ENCODE results near the gene MICAL2. TPM values are rescaled to one million over a fixed set of nuclear protein-coding genes. Genes with fewer than 3 reads are reported as not detected.

Gene MICAL2
- total RNA-seq, 1 experiment from 2014 or later, result 37.4 TPM

GRCh38 chr11:12174128-12174476, 63.7 kb downstream of the MICAL2 start:
- ATAC-seq (no peak), DNase-seq (ENCODE audit: low read depth, low spot score) (no peak)
- Histone ChIP-seq H3K4me1 (ENCODE audit: control insufficient read depth in 1 of 2, insufficient read depth in 2 of 2, low read length in 2 of 2) (peaks cover 49 to 99% of the 10 kb centered on the region in 2 experiments), H3K9me2 (ENCODE audit: insufficient read depth) (no peaks in the 10 kb centered on the region), H4K20me1 (ENCODE audit: insufficient read depth) (no peaks in the 10 kb centered on the region), H3K9me3 (ENCODE audit: control insufficient read depth in 1 of 2, insufficient read depth in 1 of 2, low read depth in 1 of 2, low read length in 2 of 2) (no peaks in the 10 kb centered on the region), H3K27me3 (ENCODE audit: insufficient read depth, low read length) (no peaks in the 10 kb centered on the region), H3K4me3 (replicated peaks in 1 of 2; ENCODE audit: low read depth in 1 of 2, low read length in 2 of 2) (no peak overlapping the region), H3K27ac (ENCODE audit: low read depth, low read length) (no peak overlapping the region), H3K79me2 (ENCODE audit: insufficient read depth, low read length) (peaks cover 8% of the 10 kb centered on the region; the same call in 1 of the 2 replicates), H3K9ac (ENCODE audit: low read length) (peak overlapping the region; percentile 32; the same call in 1 of the 2 replicates), H2AFZ (ENCODE audit: low read depth, low read length, poor library complexity, severe bottlenecking) (no peak overlapping the region), H3K36me3 (ENCODE audit: control insufficient read depth in 1 of 2, insufficient read depth in 2 of 2, low read length in 2 of 2) (no peaks in the 10 kb centered on the region), H3K4me2 (ENCODE audit: low read length) (peak overlapping the region; percentile 74)
- ChIA-PET POLR2A (no interaction called here), CTCF (no interaction called here), RAD21 (ENCODE audit: low non-redundant PET in 1 of 2, low total read pairs in 2 of 2, uncharacterized antibody in 2 of 2, unreplicated experiment in 2 of 2) (no interaction called here)
- no TSS peak for BruUV-seq (replicated peaks)
- intact Hi-C loops (cut with micrococcal nuclease), result no loop called here
- TF ChIP-seq EZH2 (IDR thresholded peaks at IDR 0.05) (no peak), SRF (IDR thresholded peaks at IDR 0.05; ENCODE audit: low read depth) (no peak), POLR2A (IDR thresholded peaks at IDR 0.05; ENCODE audit: borderline replicate concordance, extremely low read depth, insufficient read depth, insufficient read length) (no peak), SIN3A (IDR thresholded peaks at IDR 0.05; ENCODE audit: low read depth) (no peak), CEBPB (IDR thresholded peaks at IDR 0.05; ENCODE audit: low read depth) (no peak), EZH2phosphoT487 (IDR thresholded peaks at IDR 0.05; ENCODE audit: borderline replicate concordance) (no peak), ELF1 (IDR thresholded peaks at IDR 0.05; ENCODE audit: borderline replicate concordance, low read depth) (no peak), YY1 (IDR thresholded peaks at IDR 0.05; ENCODE audit: extremely low read depth, insufficient replicate concordance, low read depth, low read length) (no peak), ZNF274 (IDR thresholded peaks at IDR 0.05; ENCODE audit: low read depth, low read length) (no peak), POLR2AphosphoS5 (IDR thresholded peaks at IDR 0.05; ENCODE audit: low read depth, low read length) (no peak), CTCF (IDR thresholded peaks at IDR 0.05 in 2 of 3, conservative IDR thresholded peaks at IDR 0.05 in 1 of 3; ENCODE audit: borderline replicate concordance in 1 of 3, insufficient read depth in 1 of 3, low read depth in 2 of 3, low read length in 2 of 3) (no peak), CBX3 (IDR thresholded peaks at IDR 0.05; ENCODE audit: low read depth) (no peak)

All from HCT116 (cell line).